Activated CD4-positive, alpha-beta T cell treated with anti-CD3 and anti-CD28 coated beads, Interleukin-2, Interleukin-4, amounts not matched to agents 100 ng/mL and 50 ng/mL, durations not matched to agents 16 hours and 8 hours (primary cell): ENCODE results near the gene CFAP410.
"Not testable (repeated sequence)": the region's sequence is repeated elsewhere in the genome, so short reads cannot be mapped to it uniquely, and the experiment has no call there.

Experiments
- DNase-seq: peaks from one replicate; pipeline ENCODE4 v3.0.0-alpha.2; 2020; ENCODE audit warnings: low spot score

CFAP410 gene

DNA sequence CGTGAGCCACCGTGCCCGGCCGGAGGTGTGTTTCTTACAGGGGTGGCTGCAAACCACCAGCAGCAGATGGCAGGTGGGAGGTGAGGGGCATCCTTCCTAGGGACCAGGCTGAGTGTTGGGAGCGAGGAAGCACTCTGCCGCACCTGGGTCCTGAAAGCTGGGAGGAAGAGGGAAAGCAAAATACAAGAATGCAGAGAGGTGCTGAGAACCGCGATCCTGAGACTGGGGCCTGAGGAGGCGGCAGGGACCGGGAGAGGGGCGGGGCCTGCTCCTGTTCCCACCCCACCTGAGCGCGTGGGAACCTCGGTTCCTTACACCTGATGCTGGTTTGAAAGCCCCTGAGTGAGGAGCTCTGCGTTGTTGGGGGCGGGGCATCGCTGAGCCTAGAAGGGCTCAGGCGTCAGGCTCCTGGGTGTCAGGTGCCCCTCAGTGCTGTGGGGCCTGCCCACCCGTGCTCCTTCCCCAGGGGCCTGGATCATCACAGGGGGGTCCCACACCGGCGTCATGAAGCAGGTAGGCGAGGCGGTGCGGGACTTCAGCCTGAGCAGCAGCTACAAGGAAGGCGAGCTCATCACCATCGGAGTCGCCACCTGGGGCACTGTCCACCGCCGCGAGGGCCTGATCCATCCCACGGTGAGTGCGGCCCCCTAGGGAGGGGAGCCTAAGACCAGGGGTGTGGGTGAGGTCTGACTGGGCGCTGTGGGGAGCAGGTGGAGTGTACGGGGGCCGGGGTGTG is 29.7 kb upstream of the CFAP410 start:
- no peak for DNase-seq

DNA sequence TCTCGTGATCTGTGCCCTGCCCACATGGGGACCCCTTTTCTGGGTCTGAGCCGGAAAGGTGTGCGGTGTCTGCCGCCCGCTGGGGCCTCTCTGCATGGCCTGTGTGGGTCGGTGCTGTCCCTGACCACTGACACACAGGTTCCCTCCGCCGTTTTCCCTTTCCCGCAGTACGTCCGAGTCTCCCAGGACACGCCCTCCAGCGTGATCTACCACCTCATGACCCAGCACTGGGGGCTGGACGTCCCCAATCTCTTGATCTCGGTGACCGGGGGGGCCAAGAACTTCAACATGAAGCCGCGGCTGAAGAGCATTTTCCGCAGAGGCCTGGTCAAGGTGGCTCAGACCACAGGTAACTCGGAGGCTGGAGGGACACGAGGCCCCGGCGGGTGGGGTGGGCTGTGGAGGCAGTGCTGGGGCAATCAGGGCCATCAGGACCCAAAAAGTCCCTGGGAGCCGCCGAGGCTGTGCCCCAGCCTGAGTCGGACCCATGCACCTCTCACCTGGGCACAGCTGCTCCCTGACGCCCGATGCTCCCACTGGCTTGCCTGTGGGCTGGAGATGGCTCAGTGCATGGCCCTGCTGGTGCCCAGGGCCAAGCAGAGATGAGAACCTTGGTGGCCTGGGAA is 27.5 kb upstream of the CFAP410 start:
- DNase-seq, result no peak

DNA sequence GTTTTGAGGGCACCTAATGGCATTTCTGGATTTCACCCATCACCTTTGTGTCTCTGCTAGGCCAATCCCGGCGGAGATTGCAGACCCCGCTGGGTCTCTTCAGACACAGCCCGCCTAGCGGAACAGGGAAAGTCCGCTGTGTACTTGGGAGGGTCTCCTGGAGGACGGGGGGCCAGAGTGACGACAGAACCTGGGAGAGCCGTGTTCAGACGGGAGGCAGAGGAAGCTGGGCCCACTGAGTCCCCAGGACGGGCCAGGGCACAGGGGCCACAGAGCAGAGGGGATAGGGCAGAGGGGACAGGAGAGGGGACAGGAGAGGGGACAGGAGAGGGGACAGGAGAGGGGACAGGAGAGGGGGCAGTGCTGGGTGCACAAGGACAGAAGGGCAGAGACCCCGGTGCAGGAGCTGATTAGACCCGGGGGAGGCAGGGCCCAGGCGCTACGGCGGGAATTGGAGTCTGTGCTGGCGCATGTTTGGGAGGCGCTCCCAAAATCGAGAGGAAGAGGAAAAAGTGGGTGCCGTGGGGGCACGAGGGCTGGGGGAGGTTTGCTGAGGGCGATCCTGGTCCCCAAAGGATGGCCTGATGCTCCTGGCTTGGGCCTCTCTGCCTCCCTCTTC is 26.9 kb upstream of the CFAP410 start:
- no peak for DNase-seq

- no peak for DNase-seq
These were observed 26.2 kb upstream of the CFAP410 start for GRCh38 chr21:44365251-44365966.

DNA sequence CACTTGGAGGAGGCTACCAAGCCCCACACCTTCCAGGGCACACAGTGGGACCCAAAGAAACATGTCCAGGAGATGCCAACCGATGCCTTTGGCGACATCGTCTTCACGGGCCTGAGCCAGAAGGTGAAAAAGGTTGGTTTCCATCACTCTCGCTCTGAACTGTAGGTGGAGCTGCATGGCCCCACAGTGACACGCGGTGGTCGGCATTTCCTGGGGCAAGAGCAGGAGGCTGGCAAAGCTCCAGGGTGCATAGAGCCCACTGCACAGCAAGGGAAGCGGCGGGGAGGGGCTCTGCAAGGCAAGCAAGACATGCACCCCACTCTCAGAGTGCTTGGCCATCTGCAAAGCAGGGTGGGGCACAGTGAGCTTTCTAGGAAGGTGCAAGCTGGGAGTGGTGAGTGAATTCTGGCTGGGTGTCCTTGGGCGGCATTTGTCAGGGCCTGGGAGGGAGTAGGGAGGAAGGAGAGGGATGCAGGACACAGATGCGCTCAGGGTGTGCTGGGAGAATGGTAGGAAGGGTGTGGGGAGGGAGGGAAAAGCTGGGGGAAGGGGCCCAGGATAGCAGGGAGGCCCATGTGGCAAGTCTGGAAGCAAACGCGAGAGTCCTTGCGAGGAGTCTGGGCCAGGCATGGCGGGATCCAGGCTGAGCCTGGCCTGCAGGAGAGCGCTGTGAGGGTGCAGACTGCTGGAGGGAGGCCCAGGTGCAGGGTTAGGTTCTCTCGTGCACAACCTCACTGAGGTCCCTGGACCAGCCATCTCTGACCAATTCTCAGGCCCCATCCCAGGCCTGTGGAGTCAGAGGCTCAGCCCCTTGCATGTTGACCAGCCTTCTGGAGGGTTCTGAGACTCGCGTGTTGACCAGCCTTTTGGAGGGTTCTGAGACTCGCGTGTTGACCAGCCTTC is 25.2 kb upstream of the CFAP410 start:
- DNase-seq, result no peak

- no peak for DNase-seq
These were observed 24.1 kb upstream of the CFAP410 start for GRCh38 chr21:44363278-44363677.

GRCh38 chr21:44361903-44362302 is 22.7 kb upstream of the CFAP410 start:
- DNase-seq, result not testable (repeated sequence)

GRCh38 chr21:44360159-44360558 is 21.0 kb upstream of the CFAP410 start:
- DNase-seq, result no peak

DNA sequence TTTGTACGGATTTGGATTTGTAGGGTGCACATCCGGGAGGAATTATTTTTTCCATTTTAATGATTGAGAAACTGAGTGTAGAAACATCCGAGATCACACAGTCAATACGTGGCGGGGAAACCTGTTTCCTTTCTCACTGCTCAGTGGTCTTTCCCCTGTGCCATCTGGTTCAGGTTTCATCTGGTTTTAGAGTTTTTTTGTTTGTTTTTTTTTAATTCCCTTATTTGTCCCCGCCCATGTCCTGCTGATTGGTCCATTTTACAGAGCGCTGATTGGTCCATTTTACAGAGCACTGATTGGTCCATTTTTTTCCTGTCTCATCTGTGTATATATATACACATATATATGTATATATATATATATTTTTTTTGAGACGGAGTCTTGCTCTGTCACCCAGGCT is 20.2 kb upstream of the CFAP410 start:
- DNase-seq, result no peak

- DNase-seq, result no peak
These were observed 18.1 kb upstream of the CFAP410 start for GRCh38 chr21:44357064-44357837.

DNA sequence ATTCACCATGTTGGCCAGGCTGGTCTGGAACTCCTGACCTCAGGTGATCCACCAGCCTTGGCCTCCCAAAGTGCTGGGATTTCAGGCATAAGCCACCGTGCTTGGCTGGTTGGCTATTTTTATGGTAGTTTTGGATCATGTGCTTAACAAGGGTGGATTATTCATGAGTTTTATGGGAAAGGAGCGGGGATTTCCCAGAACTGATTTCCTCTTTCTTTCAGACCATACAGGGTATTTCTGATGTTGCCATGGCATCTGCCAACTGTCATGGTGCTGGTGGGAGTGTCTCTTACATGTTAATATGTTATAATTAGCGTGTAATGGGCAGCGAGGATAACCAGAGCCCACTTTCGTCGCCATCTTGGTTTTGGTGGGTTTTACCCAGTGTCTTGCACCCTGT is 17.4 kb upstream of the CFAP410 start:
- no peak for DNase-seq

GRCh38 chr21:44356160-44356559 is 17.0 kb upstream of the CFAP410 start:
- no peak for DNase-seq

GRCh38 chr21:44354775-44355771 is 15.9 kb upstream of the CFAP410 start:
- no peak for DNase-seq

DNA sequence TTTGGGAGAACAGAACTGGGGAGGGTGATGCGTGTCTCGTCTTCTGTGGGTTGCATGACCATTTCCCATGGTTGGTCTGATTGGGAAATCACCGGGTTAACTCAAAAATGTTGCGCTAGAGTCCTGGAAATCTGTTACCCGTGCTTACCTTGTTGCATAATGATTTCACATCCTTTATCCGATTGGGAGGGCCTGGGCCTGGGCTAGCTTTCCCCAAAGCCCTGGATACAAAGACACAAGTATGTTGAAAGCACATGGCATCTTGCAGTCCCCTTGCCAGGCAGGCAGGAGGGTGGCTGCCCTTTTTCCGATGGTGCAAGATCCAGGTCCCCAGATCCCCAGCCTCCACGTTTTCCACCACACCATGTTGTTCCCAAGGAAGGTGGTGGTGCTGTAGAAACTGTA is 14.8 kb upstream of the CFAP410 start:
- DNase-seq, result no peak

- peak; percentile 41 for DNase-seq
These were observed 14.2 kb upstream of the CFAP410 start, which contains the start of gene TRPM2 for GRCh38 chr21:44353191-44353970. Gene TRPM2, plus strand, starts transcription at chr21:44353621. Its CDS starts 80 bp downstream, at chr21:44353701.

- no peak for DNase-seq
These were observed 13.2 kb upstream of the CFAP410 start for GRCh38 chr21:44352253-44352860.

DNA sequence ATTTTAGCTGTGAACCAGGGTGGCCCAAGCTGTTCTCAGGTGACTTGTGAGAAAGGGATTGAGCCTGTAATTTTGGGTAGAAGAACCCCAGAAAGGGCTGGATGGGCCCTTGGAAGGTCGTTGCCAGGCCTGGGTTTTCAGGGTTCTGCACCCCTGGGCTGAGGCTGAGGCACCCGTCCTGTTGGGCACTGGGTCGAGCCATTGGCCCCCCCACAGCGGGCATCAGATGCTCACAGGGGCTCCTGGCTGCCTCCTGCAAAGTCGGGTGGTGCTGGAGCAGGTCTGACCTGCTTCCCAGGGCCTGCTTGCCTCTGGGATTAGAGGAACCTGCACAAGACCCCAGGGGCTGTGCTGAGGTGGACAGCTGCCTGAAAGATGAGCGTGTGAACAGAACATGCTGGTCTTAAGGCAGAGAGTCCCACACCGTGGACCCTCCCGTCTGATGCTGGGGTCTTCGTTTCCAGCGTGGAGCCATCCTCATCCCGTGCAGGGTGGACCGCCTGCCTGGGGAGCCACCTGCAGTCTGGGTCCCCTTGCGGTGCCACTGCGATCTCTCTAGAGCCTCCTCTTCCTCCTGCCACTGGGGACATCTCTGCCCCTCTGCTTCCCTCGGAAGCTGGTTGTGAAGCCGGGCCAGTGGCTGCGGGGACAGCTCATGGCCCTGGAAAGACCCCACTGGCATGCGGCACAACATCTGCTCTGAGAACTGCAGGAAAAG is 12.5 kb upstream of the CFAP410 start:
- no peak for DNase-seq
